ENCODE results near the gene MAP3K5.

- TF ChIP-seq PATZ1 (CRISPR knock-in tag; IDR thresholded peaks at IDR 0.05; ENCODE audit: borderline replicate concordance) (no peak), CREB5 (CRISPR knock-in tag; IDR thresholded peaks at IDR 0.05; ENCODE audit: low read depth) (no peak), ISL1 (CRISPR knock-in tag; IDR thresholded peaks at IDR 0.05) (no peak), BACH2 (CRISPR knock-in tag; IDR thresholded peaks at IDR 0.05; ENCODE audit: borderline replicate concordance) (no peak), ZNF70 (CRISPR knock-in tag; IDR thresholded peaks at IDR 0.05) (no peak), RARB (CRISPR knock-in tag; IDR thresholded peaks at IDR 0.05) (no peak), ESRRG (CRISPR knock-in tag; IDR thresholded peaks at IDR 0.05) (no peak), TSHZ2 (CRISPR knock-in tag; IDR thresholded peaks at IDR 0.05) (no peak)
Observed at GRCh38 chr6:136594671-136595070, 197.6 kb downstream of the MAP3K5 start.
